GM18870 (cell line): ENCODE measurements around the gene RSPH6A.

Experiments
- ATAC-seq: cut with Tn5 transposase; IDR thresholded peaks from one replicate; pipeline ENCODE4 v1.9.1; 2021; ENCODE audit warnings: moderate library complexity; ENCODE audit not compliant: unreplicated experiment

Gene RSPH6A

DNA sequence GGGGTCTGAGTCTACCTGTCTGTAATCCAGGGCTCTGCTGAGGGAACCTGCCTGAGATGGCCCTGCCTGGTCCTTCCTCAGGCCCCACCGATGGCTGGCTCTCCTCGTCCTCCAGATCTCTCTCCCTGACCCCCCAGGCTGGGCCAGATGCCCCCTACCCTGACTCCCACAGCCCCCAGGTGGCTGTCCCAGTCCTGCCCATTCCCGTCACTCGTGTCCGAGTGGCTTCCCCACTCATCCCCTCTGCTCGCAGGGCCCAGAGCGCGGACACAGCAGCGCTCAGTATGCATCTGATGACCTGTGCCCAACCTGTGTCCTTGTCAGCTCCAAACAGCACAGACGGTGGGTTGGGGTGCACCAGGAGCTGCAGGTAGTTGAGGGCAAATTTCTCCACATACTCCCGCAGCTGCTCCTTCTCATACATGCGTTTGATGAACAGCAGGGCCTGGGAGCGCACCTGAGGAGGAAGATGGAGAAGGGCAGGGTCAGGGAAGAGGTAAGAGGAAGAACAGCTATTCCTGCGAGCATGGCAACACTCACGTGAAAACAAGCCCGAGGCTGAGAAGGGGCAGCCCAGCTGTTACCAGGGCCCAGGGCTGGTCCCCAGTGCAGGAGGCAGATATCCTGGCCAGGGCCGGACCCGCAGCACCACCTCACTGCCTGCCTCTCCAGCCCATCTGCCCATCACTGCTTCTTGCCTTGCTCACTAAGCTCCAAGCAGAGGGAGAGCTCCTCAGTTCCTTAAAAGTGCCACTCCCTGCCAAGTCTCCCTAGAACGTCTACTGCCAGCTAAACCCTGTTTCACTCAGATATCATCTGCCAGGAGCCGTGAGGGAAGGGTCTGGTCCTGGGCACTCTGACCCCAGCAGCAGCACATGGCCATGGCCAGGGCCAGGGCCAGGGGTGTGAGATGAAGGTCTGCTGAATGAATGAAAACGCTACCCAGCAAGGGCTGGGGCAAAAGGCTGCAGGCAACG is 11.1 kb upstream of the RSPH6A start:
- ATAC-seq: no peak

DNA sequence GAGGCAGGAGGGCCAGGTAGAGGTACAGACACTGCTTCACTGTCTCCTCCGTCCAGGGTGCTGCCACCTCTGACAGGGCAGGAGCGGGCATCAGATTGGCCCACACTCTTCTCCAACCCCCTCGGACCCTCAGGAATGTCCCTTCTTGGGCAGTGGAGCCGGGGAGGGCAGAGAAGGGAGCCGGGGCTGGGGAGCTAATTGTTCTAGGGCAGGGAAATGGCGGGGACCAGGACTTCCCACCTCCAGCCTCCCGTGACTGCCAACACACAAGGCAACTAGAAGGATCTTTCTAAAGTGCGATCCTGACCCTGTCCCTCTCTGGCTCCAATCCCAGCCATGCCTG is 10.1 kb upstream of the RSPH6A start:
- no peak for ATAC-seq

DNA sequence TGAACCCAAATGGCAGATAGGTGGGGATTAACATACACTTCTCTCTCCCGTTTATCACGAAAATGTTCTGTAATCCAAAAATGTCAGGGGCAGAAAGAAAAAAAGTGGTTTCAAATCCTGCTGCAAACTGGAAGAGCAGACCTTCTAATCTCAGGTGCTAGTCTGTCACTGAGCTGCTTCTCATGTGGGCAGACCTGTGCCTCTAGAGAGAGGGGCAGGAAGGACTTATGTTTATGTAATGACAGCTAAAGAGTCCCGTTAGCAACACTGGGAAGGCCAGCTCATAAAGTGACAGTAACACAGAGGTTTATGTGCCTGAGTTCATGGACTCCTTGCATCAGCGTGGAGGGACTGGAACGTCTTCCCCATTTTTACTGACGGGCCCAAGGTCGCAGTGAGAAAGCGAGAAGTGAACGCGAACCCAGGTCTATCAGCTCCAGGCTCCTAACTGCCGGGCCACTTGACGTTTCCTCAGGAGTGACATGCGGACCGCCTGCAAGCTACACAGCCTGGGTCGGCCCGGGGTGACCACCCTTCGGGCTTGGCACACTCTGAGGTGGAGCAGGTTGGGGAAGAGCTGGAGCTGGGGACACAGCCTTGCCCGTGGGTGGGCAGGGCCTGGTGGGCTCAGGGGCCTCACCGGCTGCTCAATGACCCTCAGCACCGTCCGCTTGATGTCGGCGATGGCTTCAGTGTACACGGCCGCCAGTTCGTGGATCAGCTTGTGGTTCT is 9.6 kb upstream of the RSPH6A start:
- no peak for ATAC-seq

DNA sequence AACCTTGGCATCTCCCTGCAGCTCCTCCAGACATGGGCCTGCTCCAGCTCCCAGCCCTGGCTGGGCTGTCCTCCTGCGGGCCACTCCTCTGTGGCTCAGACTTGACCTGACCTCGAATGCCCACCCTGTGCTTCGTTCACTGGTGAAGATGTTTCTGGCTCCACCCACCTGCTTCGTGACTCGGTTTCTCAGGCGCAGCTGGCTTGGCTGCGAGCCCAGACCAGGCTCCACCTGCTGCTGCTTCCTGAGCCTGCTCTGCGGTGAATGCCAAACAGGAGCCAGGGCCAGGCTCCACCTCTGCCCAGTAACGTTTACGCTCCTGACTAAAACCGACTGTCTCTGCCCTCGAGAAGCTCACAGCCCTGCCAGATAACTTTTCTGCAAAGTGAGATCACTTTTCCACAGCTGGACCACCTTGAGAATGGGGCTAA is 8.9 kb upstream of the RSPH6A start:
- no peak for ATAC-seq

DNA sequence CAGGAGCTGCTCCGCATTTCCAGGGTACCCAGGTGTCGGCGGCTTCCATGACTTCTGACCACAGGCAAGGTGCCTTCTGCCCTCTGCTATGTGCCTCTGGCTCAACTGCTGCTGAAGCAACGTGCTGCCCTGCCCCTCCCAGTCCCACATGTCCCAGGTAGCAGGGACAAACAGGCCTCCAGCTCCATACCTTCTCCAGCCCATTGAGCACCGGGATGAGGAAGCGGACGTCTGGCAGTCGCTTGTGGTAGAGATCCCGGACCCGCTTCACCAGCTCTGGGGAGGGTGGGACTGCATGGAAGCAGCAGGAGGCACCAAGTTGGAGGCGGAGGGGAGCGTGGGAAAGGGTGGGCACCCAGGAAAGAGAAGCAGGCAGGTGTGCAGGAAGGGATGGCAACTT is 8.1 kb upstream of the RSPH6A start:
- no peak for ATAC-seq

DNA sequence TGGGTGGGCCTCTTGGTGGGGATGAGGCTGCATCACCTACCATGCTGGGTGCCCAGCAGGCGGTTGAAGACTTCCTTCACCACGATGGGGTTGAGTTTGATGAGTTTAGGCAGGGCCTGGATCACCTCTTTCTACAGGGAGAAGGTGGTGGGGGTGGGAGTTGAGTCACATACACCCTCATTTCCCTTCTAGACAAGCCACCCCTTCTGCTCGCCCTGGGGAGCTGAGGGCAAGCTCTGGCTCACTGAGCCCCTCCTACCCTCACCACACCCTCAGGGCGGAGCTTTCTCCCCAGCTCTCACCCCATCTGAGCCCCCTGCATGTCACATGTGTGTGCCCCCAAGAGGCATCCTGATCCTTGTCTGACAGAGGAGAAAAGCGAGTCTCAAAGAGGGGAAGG is 7.6 kb upstream of the RSPH6A start:
- ATAC-seq: no peak

DNA sequence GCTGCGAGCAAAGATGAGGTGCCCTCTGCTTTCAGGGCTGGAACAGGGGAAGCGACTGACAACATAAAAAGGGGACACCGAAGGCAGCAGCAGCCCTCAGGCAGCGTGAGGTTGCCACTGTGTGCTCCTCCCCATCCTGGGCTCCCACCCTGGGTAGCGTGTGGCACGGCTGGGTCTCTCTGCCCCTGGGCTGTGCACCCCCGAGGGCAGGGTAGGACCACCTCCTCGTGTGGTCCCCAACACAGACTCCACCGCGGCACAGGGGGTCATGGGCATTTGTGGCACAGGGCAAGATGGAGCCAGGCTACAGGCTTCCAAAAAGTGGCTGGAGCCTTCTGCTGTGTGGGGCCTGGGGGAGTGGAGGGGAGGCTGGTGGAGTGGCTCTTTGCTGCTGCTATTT is 6.5 kb upstream of the RSPH6A start:
- ATAC-seq: no peak

DNA sequence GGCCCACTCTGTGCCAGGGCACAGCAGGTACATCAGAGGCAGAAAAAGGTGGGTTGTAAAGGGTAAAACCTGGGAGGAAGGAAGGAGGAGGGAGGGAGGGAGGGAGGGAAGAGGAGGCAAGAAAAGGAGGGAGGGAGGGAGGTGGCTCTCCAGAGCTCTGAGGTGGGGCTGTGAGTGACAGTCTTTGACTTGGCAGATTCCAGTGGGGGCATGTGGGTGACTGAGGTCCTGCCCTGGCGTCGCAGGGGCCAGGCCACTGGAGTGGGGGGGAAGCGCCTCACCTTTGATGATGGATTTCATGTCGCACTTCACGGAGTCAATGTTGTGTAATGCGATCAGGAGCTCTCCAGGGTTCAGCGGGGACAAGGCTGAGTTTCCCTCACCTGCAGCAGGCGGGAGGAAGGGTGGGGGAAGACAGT is 6.0 kb upstream of the RSPH6A start:
- ATAC-seq: no peak

DNA sequence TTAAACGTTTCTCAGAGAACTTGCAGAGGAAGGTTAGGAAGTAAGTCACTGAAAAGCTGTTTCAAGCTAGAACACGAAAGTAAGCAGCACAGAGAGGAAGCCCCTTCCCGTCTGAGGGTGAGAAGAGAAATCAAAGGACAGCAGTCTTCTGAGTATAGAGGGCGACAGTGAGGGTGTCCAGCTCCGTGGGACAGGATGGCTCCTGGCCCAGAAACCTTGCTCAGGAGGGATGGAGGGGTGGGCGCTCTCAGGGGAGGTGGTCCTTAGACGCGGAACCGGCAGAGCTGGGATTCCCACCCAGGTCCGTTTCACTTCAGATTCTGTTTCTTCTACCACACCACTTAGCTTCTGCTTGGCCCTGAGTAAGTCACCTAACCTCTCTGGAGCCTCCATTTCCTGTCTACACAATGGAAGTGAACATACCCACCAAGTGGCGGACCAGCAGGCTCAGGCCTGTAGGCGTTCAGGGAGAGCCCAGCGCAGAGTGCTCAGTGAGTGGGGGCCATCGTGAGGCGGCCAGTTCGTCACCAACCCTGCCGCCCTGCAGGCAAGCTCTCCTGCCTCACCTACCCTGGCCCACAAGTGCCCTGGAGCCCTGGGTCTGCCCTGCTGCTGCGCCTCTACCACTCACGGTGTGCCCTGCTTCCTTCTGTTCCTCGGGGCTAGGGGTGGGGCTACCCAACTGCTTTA is 5.5 kb upstream of the RSPH6A start:
- ATAC-seq: no peak

DNA sequence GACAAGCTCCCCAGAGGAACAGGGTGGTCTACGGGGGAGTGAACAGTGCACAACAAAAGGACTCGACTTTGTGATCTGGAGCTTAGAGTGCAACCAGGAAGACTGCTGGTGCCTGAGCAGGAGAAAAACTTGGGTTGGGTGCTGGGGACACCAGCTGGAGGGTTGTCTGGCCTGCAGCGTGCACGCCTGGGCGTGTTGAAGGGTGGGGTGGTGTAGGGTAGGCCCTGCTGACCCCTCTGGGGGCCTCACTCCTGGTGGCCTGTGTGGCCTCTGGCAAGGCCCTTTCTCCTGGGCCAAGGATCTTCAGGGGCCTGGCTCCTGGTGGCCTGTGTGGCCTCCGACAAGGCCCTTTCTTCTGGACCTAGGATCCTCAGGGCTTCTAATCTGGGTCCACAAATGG is 4.7 kb upstream of the RSPH6A start:
- ATAC-seq: no peak

DNA sequence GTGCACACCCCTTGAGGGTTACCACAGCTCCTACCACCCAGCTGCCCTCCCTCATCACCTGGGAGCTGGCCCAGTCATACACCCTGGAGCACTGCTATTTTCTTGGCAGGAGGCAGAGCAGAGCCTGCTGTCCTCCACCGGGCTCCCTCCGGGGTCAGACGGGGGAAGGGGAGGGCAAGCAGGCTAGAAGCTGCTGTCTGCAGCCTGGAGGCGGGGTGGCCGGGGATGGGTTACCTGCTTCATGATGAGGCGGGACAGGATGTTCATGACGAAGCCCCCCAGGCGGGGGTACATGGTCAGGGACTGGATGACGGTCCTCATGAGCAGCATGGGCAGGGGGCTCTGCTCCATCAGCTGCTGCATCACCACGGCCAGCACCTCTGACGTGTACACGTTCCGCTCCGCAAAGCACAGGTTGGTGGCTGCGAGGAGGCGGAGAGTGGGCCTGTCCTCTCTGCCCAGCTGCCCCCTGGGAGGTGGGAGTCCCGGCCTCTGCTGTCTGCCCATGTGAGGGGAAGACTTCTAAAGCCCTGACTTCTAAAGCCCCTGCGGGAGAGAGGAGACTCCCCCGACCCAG is 2.7 kb upstream of the RSPH6A start:
- no peak for ATAC-seq

DNA sequence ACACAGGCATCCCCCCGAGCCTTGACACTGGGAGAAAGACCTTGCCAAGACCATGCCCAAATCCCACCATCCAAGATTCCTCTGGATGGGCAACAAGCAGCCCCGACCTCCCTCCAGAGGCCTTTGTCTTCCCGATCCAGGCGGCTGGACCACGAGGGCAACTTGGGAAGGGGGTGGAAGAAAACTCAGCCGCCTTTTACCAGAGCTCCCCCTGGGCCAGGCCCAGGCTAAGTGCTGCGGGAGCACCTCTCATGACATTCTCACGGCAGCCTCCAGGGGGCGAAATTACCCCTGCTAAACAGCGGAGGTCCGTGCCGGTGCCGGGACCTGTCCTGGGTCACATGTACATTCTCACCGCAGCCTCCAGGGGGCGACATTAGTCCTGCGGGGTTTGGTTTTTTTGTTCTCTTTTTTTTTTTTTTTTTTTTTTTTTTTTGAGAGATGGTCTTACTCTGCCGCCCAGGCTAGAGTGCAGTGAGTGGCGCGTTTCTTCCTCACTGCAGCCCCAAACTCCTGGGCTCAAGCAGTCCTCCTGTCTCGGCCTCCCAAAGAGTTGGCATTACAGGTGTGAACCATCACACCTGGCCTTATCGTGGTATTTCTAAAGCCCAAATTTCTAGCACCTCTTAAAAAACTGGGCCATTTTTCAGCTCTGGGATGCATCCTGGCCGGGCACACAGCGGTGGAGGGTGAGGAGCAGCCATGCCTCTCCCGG is 2.1 kb upstream of the RSPH6A start:
- ATAC-seq: peak; percentile 84

DNA sequence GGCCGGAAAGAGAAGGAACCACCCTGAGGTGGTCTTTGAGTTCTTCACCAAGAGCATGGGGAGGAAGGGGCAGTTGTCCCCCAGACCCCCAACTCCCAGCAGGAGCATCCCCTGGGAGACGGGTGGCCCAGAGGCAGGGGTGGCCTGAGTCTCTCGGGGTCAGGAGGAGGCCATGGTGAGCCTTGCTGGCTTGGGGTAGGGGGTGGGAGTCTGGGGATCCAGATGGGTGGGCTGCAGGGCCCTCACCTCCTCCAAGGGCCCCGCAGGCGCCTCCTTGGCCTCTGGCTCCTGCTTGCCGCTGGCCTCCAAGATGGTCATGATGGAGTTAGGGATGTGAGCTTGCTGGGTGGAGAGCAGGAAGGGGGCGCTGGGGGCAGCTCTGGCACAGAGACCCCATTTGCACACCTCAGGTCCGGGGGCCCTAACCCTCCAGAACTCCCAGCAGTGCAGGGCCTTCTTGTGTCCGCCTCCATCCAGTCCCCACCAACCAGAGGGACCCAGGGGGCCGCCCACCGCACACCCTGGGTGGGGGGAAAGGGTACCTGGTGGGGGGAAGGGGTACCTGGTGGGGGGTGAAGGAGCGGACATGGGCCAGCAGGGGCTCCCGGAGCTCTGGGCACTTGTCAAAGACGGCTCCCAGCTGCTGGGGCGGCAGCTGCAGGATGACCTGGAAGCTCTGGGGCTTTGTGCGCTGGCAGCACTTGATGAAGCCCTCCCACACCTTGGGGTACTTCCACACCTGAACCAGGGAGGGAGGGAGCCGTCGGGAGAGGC is 1.3 kb upstream of the RSPH6A start:
- ATAC-seq: no peak

DNA sequence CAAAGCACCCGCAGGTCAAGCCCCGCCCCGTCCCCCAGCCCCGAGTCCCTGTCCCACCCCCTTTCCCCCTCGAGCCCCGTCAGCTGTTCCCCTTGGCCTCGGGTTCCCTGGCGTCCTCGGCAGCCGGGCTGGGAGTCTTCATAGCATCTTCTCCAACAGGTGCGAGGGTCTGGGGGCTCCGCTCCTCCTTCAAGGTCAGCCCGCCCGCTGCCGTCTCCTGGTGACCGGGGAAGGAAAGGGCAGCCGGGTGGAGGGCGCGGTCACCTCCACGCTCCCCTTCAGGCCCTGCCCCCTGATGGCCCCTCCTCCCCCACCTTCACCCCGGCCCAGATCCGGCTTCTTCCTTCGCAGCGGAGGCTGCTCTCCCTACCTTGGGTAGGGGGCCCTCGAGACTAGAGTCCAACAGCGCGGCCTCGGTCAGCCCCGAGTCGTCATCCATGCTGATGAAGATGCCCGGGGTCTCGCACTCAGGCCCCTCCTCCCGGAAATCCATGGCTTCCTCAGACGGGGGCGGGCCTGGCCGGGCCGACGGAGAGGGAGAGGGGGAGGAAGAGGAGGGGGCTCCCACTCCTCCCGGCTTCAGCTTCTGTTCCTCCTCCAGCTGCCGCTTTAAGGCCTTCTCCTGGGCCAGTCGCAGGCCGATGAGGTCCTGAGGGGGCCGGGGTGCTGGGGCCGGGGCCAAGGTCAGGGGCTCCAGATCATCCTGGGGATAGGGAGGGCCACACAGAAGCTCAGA is 541 bp upstream of the RSPH6A start:
- no peak for ATAC-seq

DNA sequence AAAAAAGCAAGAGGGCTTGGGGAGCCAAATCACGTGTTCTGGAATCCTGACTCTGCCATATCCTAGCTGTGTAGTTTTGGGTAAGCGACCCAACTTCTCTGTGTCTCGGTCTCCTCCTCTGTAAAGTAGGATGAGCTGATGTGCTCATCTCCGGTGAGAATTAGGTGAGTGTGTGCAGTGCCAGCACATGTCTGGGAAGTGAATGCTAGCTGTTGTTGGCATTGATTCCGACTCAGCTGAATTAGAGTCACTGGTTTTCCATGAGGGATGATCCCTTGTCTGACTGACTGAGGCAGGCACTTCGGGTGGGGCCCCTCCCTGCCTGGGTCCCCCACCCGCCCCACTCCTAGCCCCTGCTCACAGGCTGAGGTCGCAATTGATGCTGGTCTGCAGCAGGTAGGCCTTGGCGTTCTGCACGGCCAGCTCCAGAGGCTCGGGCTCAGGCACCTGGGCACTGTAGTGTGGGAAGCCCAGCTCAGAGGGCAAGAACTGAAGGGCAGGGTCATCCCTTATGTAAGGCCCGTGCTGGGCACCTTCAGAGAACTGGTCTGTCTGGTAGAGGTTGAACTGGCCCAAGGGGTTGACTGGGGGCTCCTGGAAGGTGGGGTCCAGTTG is 835 bp downstream of the RSPH6A start:
- no peak for ATAC-seq

DNA sequence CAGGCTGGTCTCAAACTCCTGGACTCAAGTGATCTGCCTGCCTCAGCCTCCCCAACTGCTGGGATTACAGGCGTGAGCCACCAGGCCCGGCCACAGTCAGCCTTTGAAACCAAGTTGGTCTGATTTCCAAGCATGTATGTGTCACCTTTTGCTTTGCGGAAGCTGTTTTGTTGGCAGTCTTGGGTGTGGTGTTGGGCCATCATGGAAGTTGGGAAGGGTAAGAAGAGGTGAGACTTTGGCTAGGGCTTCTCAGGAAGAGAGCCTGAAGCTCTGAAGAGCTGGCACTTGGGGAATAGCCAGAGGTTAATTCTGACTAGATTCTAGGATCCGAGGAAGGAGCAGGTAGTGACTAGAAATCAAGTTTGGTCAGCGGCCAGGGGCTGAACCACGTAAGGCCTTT is 2.8 kb downstream of the RSPH6A start:
- no peak for ATAC-seq

DNA sequence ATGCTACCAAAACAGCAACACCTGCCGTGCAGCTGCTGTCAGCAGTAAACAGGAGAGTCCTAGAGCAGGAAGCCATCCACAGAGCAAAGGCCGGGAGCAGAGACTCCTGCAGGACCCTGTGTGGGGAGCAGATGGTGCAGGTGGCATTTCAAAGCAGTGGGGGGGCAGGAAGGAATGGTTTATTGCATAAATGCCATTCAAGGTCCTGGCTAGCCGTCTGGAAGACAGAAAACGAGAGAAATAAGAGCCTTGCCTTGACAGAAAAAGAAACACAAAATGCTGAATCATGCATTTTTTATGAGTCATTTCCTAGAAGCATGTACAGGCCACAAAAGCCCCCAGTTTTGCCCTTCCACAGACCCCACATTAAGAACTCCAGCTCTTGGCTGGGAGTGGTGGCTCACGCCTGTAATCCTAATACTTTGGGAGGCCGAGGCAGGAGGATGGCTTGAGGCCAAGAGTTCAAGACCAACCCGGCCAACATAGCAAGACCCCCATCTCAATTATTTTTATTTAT is 5.4 kb downstream of the RSPH6A start:
- no peak for ATAC-seq

DNA sequence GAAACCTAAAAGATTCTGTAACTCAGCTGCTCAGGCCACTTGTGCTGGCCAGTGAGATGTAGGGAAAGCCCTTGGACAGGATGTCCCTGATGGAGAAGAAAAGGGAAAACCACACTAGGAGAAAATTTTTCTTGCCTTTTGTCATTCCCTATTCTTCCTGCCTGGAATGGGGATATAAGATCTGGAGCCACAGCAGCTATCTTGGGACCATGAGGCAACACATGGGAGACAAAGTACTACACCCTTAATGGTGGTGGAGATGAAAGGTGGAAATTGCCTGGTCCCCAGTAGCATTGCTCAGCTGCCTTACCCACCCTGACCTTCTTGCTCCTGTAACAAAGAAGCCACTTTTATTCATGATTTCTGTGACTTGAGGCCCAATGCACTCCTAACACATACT is 9.4 kb downstream of the RSPH6A start:
- no peak for ATAC-seq

DNA sequence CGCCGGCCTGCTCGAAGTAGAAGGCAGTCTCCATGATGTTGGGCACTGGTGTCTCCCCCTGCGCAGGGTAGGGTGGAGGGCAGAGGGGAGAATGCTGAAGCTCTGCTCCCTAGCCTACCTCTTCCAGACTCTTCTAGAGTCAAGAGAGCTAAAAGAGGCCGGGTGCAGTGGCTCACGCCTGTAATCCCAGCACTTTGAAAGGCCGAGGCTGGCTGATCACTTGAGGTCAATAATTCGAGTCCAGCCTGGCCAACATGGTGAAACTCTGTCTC is 10.2 kb downstream of the RSPH6A start:
- no peak for ATAC-seq
